ENCODE data around the gene PRKAG1. TPM values are rescaled to one million over a fixed set of nuclear protein-coding genes. Genes with fewer than 3 reads are reported as not detected.

Gene PRKAG1
- total and polyA plus RNA-seq, 4 donors: 15.5 to 31.5 (median 20.9) TPM

DNA sequence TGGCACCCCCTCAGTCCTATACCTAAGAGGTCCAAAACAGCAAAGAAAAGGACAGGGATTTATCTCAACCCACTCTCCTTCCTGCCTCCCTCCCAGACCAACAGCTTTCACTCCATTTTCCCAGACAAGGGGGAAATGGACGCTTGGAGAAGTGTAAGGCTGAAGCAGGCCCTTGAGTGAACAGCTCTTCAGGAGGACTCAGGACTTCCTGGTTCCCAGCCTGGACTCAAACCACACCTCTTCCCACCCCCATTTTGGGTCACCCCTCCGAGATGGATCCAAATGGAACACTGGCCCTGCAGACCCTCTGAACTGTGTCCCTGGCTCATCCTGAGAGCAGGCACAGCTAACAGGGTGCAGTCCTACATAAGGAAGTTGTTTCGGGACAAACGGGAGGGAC is 39.3 kb upstream of the PRKAG1 start:
- DNase-seq (ENCODE audit: low spot score): no peak
- Histone ChIP-seq H3K36me3 (ENCODE audit: control insufficient read depth in 4 of 4, insufficient read depth in 3 of 4, low read depth in 1 of 4, low read length in 3 of 4) (peaks cover 4 to 17% (median 11%) of the 10 kb centered on the region in 4 donors), H3K27ac (ENCODE audit: low read depth in 1 of 2, low read length in 2 of 2) (peak overlapping the region; percentile 2 to 14), H3K9me3 (ENCODE audit: control insufficient read depth in 4 of 4, low read length in 3 of 4) (no peaks in the 10 kb centered on the region), H3K4me1 (ENCODE audit: control insufficient read depth in 4 of 4, insufficient read depth in 4 of 4, low read length in 3 of 4) (peaks cover 11 to 57% (median 50%) of the 10 kb centered on the region in 4 donors), H3K4me3 (ENCODE audit: low read depth in 1 of 3, low read length in 3 of 3) (peak overlapping the region; percentile 30 to 92 (median 91)), H3K9ac (ENCODE audit: low read depth in 1 of 2, low read length in 2 of 2) (peak overlapping the region; percentile 52 to 64), H3K27me3 (ENCODE audit: control insufficient read depth in 4 of 4, insufficient read depth in 4 of 4, low read length in 3 of 4) (no peaks in the 10 kb centered on the region)
- TF ChIP-seq, protein P1, sequence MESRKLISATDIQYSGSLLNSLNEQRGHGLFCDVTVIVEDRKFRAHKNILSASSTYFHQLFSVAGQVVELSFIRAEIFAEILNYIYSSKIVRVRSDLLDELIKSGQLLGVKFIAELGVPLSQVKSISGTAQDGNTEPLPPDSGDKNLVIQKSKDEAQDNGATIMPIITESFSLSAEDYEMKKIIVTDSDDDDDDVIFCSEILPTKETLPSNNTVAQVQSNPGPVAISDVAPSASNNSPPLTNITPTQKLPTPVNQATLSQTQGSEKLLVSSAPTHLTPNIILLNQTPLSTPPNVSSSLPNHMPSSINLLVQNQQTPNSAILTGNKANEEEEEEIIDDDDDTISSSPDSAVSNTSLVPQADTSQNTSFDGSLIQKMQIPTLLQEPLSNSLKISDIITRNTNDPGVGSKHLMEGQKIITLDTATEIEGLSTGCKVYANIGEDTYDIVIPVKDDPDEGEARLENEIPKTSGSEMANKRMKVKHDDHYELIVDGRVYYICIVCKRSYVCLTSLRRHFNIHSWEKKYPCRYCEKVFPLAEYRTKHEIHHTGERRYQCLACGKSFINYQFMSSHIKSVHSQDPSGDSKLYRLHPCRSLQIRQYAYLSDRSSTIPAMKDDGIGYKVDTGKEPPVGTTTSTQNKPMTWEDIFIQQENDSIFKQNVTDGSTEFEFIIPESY (IDR thresholded peaks at IDR 0.05): no peak
- TF ChIP-seq TAF1 (conservative IDR thresholded peaks at IDR 0.05) (no peak), ATF3 (IDR thresholded peaks at IDR 0.05) (no peak), EGR1 (IDR thresholded peaks at IDR 0.05; ENCODE audit: low read depth in 2 of 2) (no peak), RXRA (IDR thresholded peaks at IDR 0.05) (no peak), JUND (IDR thresholded peaks at IDR 0.05) (no peak), SP1 (IDR thresholded peaks at IDR 0.05) (no peak), FOXA2 (IDR thresholded peaks at IDR 0.05) (no peak), HNF4G (IDR thresholded peaks at IDR 0.05) (no peak), FOXA1 (IDR thresholded peaks at IDR 0.05) (no peak), YY1 (IDR thresholded peaks at IDR 0.05) (no peak)
- TF ChIP-seq, protein P2, sequence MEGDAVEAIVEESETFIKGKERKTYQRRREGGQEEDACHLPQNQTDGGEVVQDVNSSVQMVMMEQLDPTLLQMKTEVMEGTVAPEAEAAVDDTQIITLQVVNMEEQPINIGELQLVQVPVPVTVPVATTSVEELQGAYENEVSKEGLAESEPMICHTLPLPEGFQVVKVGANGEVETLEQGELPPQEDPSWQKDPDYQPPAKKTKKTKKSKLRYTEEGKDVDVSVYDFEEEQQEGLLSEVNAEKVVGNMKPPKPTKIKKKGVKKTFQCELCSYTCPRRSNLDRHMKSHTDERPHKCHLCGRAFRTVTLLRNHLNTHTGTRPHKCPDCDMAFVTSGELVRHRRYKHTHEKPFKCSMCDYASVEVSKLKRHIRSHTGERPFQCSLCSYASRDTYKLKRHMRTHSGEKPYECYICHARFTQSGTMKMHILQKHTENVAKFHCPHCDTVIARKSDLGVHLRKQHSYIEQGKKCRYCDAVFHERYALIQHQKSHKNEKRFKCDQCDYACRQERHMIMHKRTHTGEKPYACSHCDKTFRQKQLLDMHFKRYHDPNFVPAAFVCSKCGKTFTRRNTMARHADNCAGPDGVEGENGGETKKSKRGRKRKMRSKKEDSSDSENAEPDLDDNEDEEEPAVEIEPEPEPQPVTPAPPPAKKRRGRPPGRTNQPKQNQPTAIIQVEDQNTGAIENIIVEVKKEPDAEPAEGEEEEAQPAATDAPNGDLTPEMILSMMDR (IDR thresholded peaks at IDR 0.05; ENCODE audit: low read depth, low read length, missing input control): no peak
- TF ChIP-seq, protein P3, sequence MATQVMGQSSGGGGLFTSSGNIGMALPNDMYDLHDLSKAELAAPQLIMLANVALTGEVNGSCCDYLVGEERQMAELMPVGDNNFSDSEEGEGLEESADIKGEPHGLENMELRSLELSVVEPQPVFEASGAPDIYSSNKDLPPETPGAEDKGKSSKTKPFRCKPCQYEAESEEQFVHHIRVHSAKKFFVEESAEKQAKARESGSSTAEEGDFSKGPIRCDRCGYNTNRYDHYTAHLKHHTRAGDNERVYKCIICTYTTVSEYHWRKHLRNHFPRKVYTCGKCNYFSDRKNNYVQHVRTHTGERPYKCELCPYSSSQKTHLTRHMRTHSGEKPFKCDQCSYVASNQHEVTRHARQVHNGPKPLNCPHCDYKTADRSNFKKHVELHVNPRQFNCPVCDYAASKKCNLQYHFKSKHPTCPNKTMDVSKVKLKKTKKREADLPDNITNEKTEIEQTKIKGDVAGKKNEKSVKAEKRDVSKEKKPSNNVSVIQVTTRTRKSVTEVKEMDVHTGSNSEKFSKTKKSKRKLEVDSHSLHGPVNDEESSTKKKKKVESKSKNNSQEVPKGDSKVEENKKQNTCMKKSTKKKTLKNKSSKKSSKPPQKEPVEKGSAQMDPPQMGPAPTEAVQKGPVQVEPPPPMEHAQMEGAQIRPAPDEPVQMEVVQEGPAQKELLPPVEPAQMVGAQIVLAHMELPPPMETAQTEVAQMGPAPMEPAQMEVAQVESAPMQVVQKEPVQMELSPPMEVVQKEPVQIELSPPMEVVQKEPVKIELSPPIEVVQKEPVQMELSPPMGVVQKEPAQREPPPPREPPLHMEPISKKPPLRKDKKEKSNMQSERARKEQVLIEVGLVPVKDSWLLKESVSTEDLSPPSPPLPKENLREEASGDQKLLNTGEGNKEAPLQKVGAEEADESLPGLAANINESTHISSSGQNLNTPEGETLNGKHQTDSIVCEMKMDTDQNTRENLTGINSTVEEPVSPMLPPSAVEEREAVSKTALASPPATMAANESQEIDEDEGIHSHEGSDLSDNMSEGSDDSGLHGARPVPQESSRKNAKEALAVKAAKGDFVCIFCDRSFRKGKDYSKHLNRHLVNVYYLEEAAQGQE (IDR thresholded peaks at IDR 0.05): no peak
- TF ChIP-seq, protein P4, sequence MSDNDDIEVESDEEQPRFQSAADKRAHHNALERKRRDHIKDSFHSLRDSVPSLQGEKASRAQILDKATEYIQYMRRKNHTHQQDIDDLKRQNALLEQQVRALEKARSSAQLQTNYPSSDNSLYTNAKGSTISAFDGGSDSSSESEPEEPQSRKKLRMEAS (IDR thresholded peaks at IDR 0.05): no peak
- WGBS: 29% methylated on average over 4 of the region's 4 CpGs

Measured in liver (tissue), 9 donors.